ENCODE measurements around the gene NACC2. TPM values are rescaled to one million over a fixed set of nuclear protein-coding genes. Genes with fewer than 3 reads are reported as not detected.
A peak's percentile ranks its signal among the peaks of the same experiment; 100 is the strongest.

The NACC2 gene
- total RNA-seq, 1 experiment from 2014 or later, result not detected

GRCh38 chr9:136132512-136133050 is 37.5 kb upstream of the NACC2 start:
- DNase-seq, result no peak
- H3K4me2 ChIP-seq (ENCODE audit: low read depth, low read length, poor library complexity, severe bottlenecking), result no peak overlapping the region
- H3K9me3 ChIP-seq (ENCODE audit: low read length), result no peaks in the 10 kb centered on the region

GRCh38 chr9:136131629-136132511 is 36.8 kb upstream of the NACC2 start:
- Histone ChIP-seq H3K9me3 (ENCODE audit: low read length) (no peaks in the 10 kb centered on the region), H3K27me3 (ENCODE audit: low read length) (no peaks in the 10 kb centered on the region), H3K36me3 (ENCODE audit: insufficient read depth, low read length) (no peaks in the 10 kb centered on the region), H3K4me1 (ENCODE audit: low read length) (no peaks in the 10 kb centered on the region), H3K9ac (ENCODE audit: low read length) (no peak overlapping the region), H3K79me2 (ENCODE audit: low read length) (no peaks in the 10 kb centered on the region), H3K4me2 (ENCODE audit: low read depth, low read length, poor library complexity, severe bottlenecking) (no peak overlapping the region), H3K9me2 (replicated peaks; ENCODE audit: insufficient read depth, low read length) (no peaks in the 10 kb centered on the region), H3K27ac (ENCODE audit: low read length) (no peak overlapping the region), H2AFZ (ENCODE audit: low read length) (no peak overlapping the region), H3K4me3 (ENCODE audit: low read length) (no peak overlapping the region), H4K20me1 (ENCODE audit: insufficient read depth, low read depth, low read length) (no peaks in the 10 kb centered on the region)
- DNase-seq, result no peak

More at GRCh38 chr9:136132512-136133050, 37.5 kb upstream of the NACC2 start:
- Histone ChIP-seq H2AFZ (ENCODE audit: low read length) (no peak overlapping the region), H4K20me1 (ENCODE audit: insufficient read depth, low read depth, low read length) (no peaks in the 10 kb centered on the region), H3K9me2 (replicated peaks; ENCODE audit: insufficient read depth, low read length) (no peaks in the 10 kb centered on the region), H3K4me3 (ENCODE audit: low read length) (no peak overlapping the region), H3K27me3 (ENCODE audit: low read length) (no peaks in the 10 kb centered on the region), H3K36me3 (ENCODE audit: insufficient read depth, low read length) (no peaks in the 10 kb centered on the region), H3K4me1 (ENCODE audit: low read length) (no peaks in the 10 kb centered on the region), H3K79me2 (ENCODE audit: low read length) (no peaks in the 10 kb centered on the region), H3K27ac (ENCODE audit: low read length) (no peak overlapping the region), H3K9ac (ENCODE audit: low read length) (no peak overlapping the region)

- no peak overlapping the region for H3K4me2 ChIP-seq (ENCODE audit: low read depth, low read length, poor library complexity, severe bottlenecking)
- no peak overlapping the region for H3K9ac ChIP-seq (ENCODE audit: low read length)
- H3K4me3 ChIP-seq (ENCODE audit: low read length), result no peak overlapping the region
- no peak for DNase-seq
- no peaks in the 10 kb centered on the region for H3K9me2 ChIP-seq (replicated peaks; ENCODE audit: insufficient read depth, low read length)
- no peaks in the 10 kb centered on the region for H3K9me3 ChIP-seq (ENCODE audit: low read length)
- no peaks in the 10 kb centered on the region for H3K36me3 ChIP-seq (ENCODE audit: insufficient read depth, low read length)
- no peaks in the 10 kb centered on the region for H3K4me1 ChIP-seq (ENCODE audit: low read length)
- H4K20me1 ChIP-seq (ENCODE audit: insufficient read depth, low read depth, low read length), result no peaks in the 10 kb centered on the region
- no peaks in the 10 kb centered on the region for H3K79me2 ChIP-seq (ENCODE audit: low read length)
- H3K27me3 ChIP-seq (ENCODE audit: low read length), result no peaks in the 10 kb centered on the region
- no peak overlapping the region for H3K27ac ChIP-seq (ENCODE audit: low read length)
- H2AFZ ChIP-seq (ENCODE audit: low read length), result no peak overlapping the region
Measured at GRCh38 chr9:136129176-136129575, 34.1 kb upstream of the NACC2 start.

- Histone ChIP-seq H3K36me3 (ENCODE audit: insufficient read depth, low read length) (no peaks in the 10 kb centered on the region), H4K20me1 (ENCODE audit: insufficient read depth, low read depth, low read length) (no peaks in the 10 kb centered on the region), H3K4me2 (ENCODE audit: low read depth, low read length, poor library complexity, severe bottlenecking) (no peak overlapping the region), H3K79me2 (ENCODE audit: low read length) (no peaks in the 10 kb centered on the region), H3K27ac (ENCODE audit: low read length) (no peak overlapping the region), H3K9me2 (replicated peaks; ENCODE audit: insufficient read depth, low read length) (no peaks in the 10 kb centered on the region), H3K27me3 (ENCODE audit: low read length) (no peaks in the 10 kb centered on the region), H3K4me3 (ENCODE audit: low read length) (no peak overlapping the region), H2AFZ (ENCODE audit: low read length) (no peak overlapping the region), H3K4me1 (ENCODE audit: low read length) (no peaks in the 10 kb centered on the region), H3K9ac (ENCODE audit: low read length) (no peak overlapping the region), H3K9me3 (ENCODE audit: low read length) (no peaks in the 10 kb centered on the region)
- no peak for DNase-seq
Measured at GRCh38 chr9:136128436-136128835, 33.3 kb upstream of the NACC2 start.

- H3K36me3 ChIP-seq (ENCODE audit: insufficient read depth, low read length), result no peaks in the 10 kb centered on the region
- no peak for DNase-seq
- no peaks in the 10 kb centered on the region for H3K79me2 ChIP-seq (ENCODE audit: low read length)
- no peak overlapping the region for H3K4me2 ChIP-seq (ENCODE audit: low read depth, low read length, poor library complexity, severe bottlenecking)
- H3K9me3 ChIP-seq (ENCODE audit: low read length), result no peaks in the 10 kb centered on the region
- H3K27ac ChIP-seq (ENCODE audit: low read length), result no peak overlapping the region
- H3K9me2 ChIP-seq (replicated peaks; ENCODE audit: insufficient read depth, low read length), result no peaks in the 10 kb centered on the region
- H3K4me3 ChIP-seq (ENCODE audit: low read length), result no peak overlapping the region
- H3K27me3 ChIP-seq (ENCODE audit: low read length), result no peaks in the 10 kb centered on the region
- H3K9ac ChIP-seq (ENCODE audit: low read length), result no peak overlapping the region
- no peaks in the 10 kb centered on the region for H3K4me1 ChIP-seq (ENCODE audit: low read length)
- no peak overlapping the region for H2AFZ ChIP-seq (ENCODE audit: low read length)
- H4K20me1 ChIP-seq (ENCODE audit: insufficient read depth, low read depth, low read length), result peaks cover 4% of the 10 kb centered on the region; the same call in 1 of the 2 replicates
Measured at GRCh38 chr9:136127313-136127712, 32.2 kb upstream of the NACC2 start.

GRCh38 chr9:136124976-136125692 is 30.0 kb upstream of the NACC2 start:
- Histone ChIP-seq H3K36me3 (ENCODE audit: insufficient read depth, low read length) (no peaks in the 10 kb centered on the region), H3K79me2 (ENCODE audit: low read length) (no peaks in the 10 kb centered on the region), H3K4me3 (ENCODE audit: low read length) (no peak overlapping the region), H3K4me1 (ENCODE audit: low read length) (no peaks in the 10 kb centered on the region), H3K9me2 (replicated peaks; ENCODE audit: insufficient read depth, low read length) (no peaks in the 10 kb centered on the region), H3K27me3 (ENCODE audit: low read length) (no peaks in the 10 kb centered on the region), H3K4me2 (ENCODE audit: low read depth, low read length, poor library complexity, severe bottlenecking) (no peak overlapping the region), H3K9me3 (ENCODE audit: low read length) (no peaks in the 10 kb centered on the region), H3K27ac (ENCODE audit: low read length) (no peak overlapping the region), H4K20me1 (ENCODE audit: insufficient read depth, low read depth, low read length) (peaks cover 11% of the 10 kb centered on the region; the same call in 1 of the 2 replicates), H2AFZ (ENCODE audit: low read length) (no peak overlapping the region), H3K9ac (ENCODE audit: low read length) (no peak overlapping the region)
- DNase-seq, result no peak

GRCh38 chr9:136122425-136123383 is 27.6 kb upstream of the NACC2 start:
- Histone ChIP-seq H3K4me2 (ENCODE audit: low read depth, low read length, poor library complexity, severe bottlenecking) (no peak overlapping the region), H3K9ac (ENCODE audit: low read length) (no peak overlapping the region)

More at GRCh38 chr9:136122425-136123383, 27.6 kb upstream of the NACC2 start:
- Histone ChIP-seq H3K27ac (ENCODE audit: low read length) (no peak overlapping the region), H3K27me3 (ENCODE audit: low read length) (no peaks in the 10 kb centered on the region), H3K4me1 (ENCODE audit: low read length) (peaks cover 9% of the 10 kb centered on the region), H3K9me2 (replicated peaks; ENCODE audit: insufficient read depth, low read length) (no peaks in the 10 kb centered on the region), H3K79me2 (ENCODE audit: low read length) (0 out of 2 replicates have a peak, but pooled peaks cover 2% of the 10 kb centered on the region), H3K4me3 (ENCODE audit: low read length) (no peak overlapping the region), H2AFZ (ENCODE audit: low read length) (no peak overlapping the region), H3K36me3 (ENCODE audit: insufficient read depth, low read length) (no peaks in the 10 kb centered on the region), H4K20me1 (ENCODE audit: insufficient read depth, low read depth, low read length) (peaks cover 11% of the 10 kb centered on the region; the same call in 1 of the 2 replicates), H3K9me3 (ENCODE audit: low read length) (no peaks in the 10 kb centered on the region)
- peak; percentile 89 for DNase-seq

Measured in Karpas-422 (cell line).